Peyer's patch (tissue), 4 donors: ENCODE results near the gene ATF6B. TPM values are rescaled to one million over a fixed set of nuclear protein-coding genes. Genes with fewer than 3 reads are reported as not detected.
"Not testable (repeated sequence)": the region's sequence is repeated elsewhere in the genome, so short reads cannot be mapped to it uniquely, and the experiment has no call there.

Experiments
- DNase-seq, 3 donors: peaks; one replicate each; pipeline ENCODE4 v3.0.0-alpha.2; 2017 to 2019
- H3K27ac ChIP-seq, 4 donors: fragments of 200-600 bp; sonication (generic); one replicate each; pipeline ENCODE4 v1.5.1; 2016 to 2019
- H3K27me3 ChIP-seq, 2 donors: fragments of 200-600 bp; sonication (generic); one replicate each; pipeline ENCODE4 v1.5.1; 2019
- H3K36me3 ChIP-seq, 3 donors: fragments of 200-600 bp; sonication (generic); one replicate each; pipeline ENCODE4 v1.5.1; 2016 to 2019
- H3K4me1 ChIP-seq, 4 donors: fragments of 200-600 bp; sonication (generic); one replicate each; pipeline ENCODE4 v1.5.1; 2016 to 2019
- H3K4me3 ChIP-seq, 4 donors: fragments of 200-600 bp; sonication (generic); 1 replicate in 3 of 4; 2 replicates in 1 of 4; pipeline ENCODE4 v1.5.1; 2016 to 2019; ENCODE audit warnings: mild to moderate bottlenecking in 1 of 4
- H3K9me3 ChIP-seq, 4 donors: fragments of 200-600 bp; sonication (generic); one replicate each; pipeline ENCODE4 v1.5.1; 2016 to 2019; ENCODE audit warnings: mild to moderate bottlenecking in 1 of 4
- POLR2A ChIP-seq, 2 donors: fragments of 450-650 bp; IDR thresholded peaks; one replicate each; pipeline ENCODE4 v1.5.1; 2017; ENCODE audit warnings: antibody characterized with exemption in 2 of 2, mild to moderate bottlenecking in 2 of 2, moderate library complexity in 2 of 2
- total RNA-seq, 4 donors: library from RNA; depleted of rRNA; stranded (reverse); fragments of >200 nt; gene quantifications; one replicate each; pipeline ENCODE4 v1.1.0, GENCODE V29; 2016
- TF ChIP-seq, protein P1 (sequence below), 6 experiments: fragments of 450-650 bp in 4 of 6; fragments of 200-600 bp in 2 of 6; sonication (generic) in 1 of 6; IDR thresholded peaks; one replicate each; pipeline ENCODE4 v1.5.1; 2017 to 2019; ENCODE audit warnings: antibody characterized with exemption in 6 of 6, mild to moderate bottlenecking in 3 of 6, moderate library complexity in 1 of 6

ATF6B gene
- total RNA-seq, 4 donors from 2014 or later = 75.3 to 408 (median 156) TPM

DNA sequence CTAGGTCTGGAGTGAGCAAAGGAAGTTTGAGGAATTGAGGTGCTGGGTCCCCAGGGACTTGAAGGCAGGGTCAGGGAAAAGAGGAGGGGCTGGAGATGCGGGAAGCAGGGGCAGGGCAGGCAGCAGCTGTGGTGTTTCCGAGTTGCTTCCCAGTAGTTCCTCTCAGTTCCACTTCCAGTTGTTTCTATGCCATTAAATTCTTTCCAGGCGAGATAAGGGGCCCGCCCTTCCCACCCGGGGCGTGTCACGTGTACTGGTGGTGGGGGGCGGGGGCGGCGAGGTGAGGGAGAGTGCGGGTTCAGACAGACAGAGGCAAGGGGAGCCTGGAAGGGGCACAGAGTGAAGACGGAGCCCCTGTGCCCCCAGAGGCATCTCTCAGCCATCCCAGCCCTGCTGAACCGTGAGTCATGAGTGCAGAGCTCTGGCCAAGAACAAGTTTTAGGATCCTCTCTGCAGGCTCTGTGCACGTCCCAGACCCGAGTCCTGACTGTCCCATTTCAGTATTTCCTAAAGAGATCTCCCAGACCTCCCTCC is 19.9 kb downstream of the ATF6B start:
- peak in 2 of 3 donors; percentile 60 to 70 for DNase-seq
- H3K27me3 ChIP-seq = no peaks in the 10 kb centered on the region
- no peaks in the 10 kb centered on the region for H3K36me3 ChIP-seq
- peak overlapping the region; percentile 66 to 83 (median 74) for H3K27ac ChIP-seq
- peak overlapping the region; percentile 20 to 46 (median 31) for H3K4me3 ChIP-seq
- H3K9me3 ChIP-seq = no peaks in the 10 kb centered on the region
- TF ChIP-seq POLR2A (IDR thresholded peaks at IDR 0.05) = no peak
- TF ChIP-seq, protein P1, sequence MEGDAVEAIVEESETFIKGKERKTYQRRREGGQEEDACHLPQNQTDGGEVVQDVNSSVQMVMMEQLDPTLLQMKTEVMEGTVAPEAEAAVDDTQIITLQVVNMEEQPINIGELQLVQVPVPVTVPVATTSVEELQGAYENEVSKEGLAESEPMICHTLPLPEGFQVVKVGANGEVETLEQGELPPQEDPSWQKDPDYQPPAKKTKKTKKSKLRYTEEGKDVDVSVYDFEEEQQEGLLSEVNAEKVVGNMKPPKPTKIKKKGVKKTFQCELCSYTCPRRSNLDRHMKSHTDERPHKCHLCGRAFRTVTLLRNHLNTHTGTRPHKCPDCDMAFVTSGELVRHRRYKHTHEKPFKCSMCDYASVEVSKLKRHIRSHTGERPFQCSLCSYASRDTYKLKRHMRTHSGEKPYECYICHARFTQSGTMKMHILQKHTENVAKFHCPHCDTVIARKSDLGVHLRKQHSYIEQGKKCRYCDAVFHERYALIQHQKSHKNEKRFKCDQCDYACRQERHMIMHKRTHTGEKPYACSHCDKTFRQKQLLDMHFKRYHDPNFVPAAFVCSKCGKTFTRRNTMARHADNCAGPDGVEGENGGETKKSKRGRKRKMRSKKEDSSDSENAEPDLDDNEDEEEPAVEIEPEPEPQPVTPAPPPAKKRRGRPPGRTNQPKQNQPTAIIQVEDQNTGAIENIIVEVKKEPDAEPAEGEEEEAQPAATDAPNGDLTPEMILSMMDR (IDR thresholded peaks at IDR 0.05) = no peak
- peaks cover 0 to 30% (median 2%) of the 10 kb centered on the region in 4 donors for H3K4me1 ChIP-seq

DNA sequence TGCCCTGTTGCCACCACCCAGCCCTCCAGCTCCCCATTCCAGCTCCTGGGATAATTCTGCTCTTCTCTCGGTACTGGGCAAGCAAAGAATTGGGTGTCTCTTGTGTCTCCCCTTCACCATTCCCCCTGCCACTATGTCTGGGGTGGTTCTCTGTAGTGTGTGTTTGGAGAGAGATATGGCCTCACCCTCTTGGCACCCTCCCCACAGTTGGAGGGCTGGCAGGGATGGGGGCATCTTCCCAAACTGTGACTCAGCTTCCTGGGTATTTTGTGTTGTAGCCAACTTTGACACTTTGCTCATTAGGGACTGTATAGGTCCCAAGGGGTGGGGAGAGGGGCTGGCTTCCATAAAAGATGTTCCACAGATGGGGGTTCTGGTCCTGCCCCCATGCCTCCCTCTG is 20.6 kb downstream of the ATF6B start:
- Histone ChIP-seq H3K4me3 (peak overlapping the region in 1 of 4 donors; percentile 46), H3K36me3 (no peaks in the 10 kb centered on the region), H3K4me1 (peaks cover 0 to 25% (median 2%) of the 10 kb centered on the region in 4 donors), H3K27me3 (no peaks in the 10 kb centered on the region), H3K9me3 (no peaks in the 10 kb centered on the region), H3K27ac (peak overlapping the region; percentile 66 to 83 (median 74))
- no peak for DNase-seq
- TF ChIP-seq, protein P1 (IDR thresholded peaks at IDR 0.05) = no peak
- TF ChIP-seq POLR2A (IDR thresholded peaks at IDR 0.05) = no peak

DNA sequence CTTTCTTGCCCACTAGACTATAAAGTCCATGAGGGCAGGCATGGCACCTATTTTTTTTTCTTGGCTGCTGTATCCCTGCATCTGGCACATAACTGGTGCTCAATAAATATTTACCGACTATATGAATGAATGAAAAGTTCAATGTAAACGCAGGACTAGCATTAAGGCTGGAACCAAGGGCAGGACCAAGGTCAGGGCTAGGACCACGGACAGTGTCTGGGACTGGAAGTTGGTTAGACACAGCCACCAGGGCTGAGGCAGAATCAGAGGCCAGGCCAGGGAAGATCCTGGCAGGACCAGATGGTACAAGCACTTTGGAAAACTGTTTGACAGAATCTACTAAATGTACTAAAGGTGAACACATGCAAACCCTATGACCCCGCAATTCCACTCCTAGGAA is 22.6 kb downstream of the ATF6B start:
- Histone ChIP-seq H3K4me1 (peaks cover 0 to 21% (median 2%) of the 10 kb centered on the region in 4 donors), H3K9me3 (no peaks in the 10 kb centered on the region), H3K27ac (no peak overlapping the region), H3K27me3 (no peaks in the 10 kb centered on the region), H3K36me3 (no peaks in the 10 kb centered on the region), H3K4me3 (peak overlapping the region in 1 of 4 donors; percentile 46)
- TF ChIP-seq, protein P1 (IDR thresholded peaks at IDR 0.05) = no peak
- TF ChIP-seq POLR2A (IDR thresholded peaks at IDR 0.05) = no peak
- DNase-seq = no peak

DNA sequence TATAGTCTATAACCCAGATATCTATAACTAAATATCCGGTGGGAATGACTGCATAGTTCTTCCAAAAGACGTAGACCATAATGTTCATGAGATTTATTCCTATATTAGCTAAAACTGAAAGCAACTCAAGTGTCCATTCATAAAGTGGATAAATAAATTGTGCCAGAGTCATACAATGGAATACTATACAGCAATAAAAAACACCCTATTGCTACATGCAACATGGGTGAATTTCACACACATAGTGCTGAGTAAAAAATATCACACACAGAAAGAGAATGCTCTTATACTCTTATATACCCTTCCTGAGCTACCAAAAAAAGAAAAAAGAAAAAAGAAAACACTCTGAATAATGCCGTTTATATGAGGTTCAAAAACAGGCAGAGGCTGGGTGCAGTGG is 25.8 kb downstream of the ATF6B start:
- H3K4me1 ChIP-seq = peaks cover 0 to 3% (median 0%) of the 10 kb centered on the region in 4 donors
- H3K4me3 ChIP-seq = no peak overlapping the region
- no peaks in the 10 kb centered on the region for H3K27me3 ChIP-seq
- no peak overlapping the region for H3K27ac ChIP-seq
- no peaks in the 10 kb centered on the region for H3K36me3 ChIP-seq
- TF ChIP-seq, protein P1 (IDR thresholded peaks at IDR 0.05) = no peak
- TF ChIP-seq POLR2A (IDR thresholded peaks at IDR 0.05) = no peak
- DNase-seq = no peak
- H3K9me3 ChIP-seq = no peaks in the 10 kb centered on the region

DNA sequence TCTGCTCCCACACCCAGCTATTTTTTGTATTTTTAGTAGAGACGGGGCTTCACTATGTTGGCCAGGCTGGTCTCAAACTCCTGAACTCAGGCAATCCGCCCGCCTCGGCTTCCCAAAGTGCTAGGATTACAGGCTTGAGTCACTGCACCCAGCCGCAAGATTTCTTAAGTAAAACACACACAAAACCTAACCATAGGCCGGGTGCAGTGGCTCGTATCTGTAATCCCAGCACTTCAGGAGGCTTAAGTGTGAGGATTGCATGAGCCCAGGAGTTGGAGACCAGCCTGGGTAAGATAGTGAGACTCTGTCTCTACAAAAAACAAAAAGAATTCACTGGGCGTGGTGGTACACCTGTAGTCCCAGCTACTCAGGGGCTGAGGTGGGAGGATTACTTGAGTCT is 27.8 kb downstream of the ATF6B start:
- H3K36me3 ChIP-seq, H3K9me3 ChIP-seq, DNase-seq, H3K4me3 ChIP-seq, H3K27ac ChIP-seq: not testable (repeated sequence)
- Histone ChIP-seq H3K27me3 (peaks cover 3 to 15% of the 10 kb centered on the region in 2 donors), H3K4me1 (peaks cover 0 to 13% (median 0%) of the 10 kb centered on the region in 4 donors)

DNA sequence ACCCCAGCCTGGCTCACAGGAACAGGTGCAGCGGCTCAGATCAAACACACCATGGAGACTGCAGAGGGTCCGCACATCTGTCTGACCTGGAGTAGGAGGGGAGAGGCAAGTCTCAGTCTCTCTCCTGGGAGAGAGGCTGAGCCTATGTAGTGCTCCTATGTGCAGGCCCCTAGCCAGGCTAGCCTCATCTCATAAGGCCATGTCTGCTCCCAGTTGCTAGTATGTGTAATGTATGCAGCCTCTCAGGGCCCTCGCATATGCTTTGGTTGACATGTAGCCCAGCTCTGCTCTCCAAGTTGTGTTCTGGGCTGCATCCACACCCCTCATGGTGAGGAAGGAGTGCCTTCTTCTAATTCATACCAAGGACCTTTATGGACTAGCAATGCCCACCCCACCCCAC is 30.7 kb downstream of the ATF6B start:
- no peaks in the 10 kb centered on the region for H3K36me3 ChIP-seq
- H3K4me1 ChIP-seq = peaks cover 0 to 18% (median 0%) of the 10 kb centered on the region in 4 donors
- TF ChIP-seq POLR2A (IDR thresholded peaks at IDR 0.05) = no peak
- TF ChIP-seq, protein P1 (IDR thresholded peaks at IDR 0.05) = no peak
- H3K9me3 ChIP-seq = no peaks in the 10 kb centered on the region
- H3K4me3 ChIP-seq = no peak overlapping the region
- no peak for DNase-seq
- peaks cover 3 to 15% of the 10 kb centered on the region in 2 donors for H3K27me3 ChIP-seq
- H3K27ac ChIP-seq = no peak overlapping the region
